HT-29 (cell line): ENCODE results near the gene EFS. TPM values are rescaled to one million over a fixed set of nuclear protein-coding genes. Genes with fewer than 3 reads are reported as not detected.
"Not testable (repeated sequence)": the region's sequence is repeated elsewhere in the genome, so short reads cannot be mapped to it uniquely, and the experiment has no call there.

ENCODE experiments used
- DNase-seq: peaks from one replicate; pipeline ENCODE4 v3.0.0-alpha.2; 2015; ENCODE audit warnings: low spot score
- total RNA-seq: library from RNA; depleted of rRNA; stranded (reverse); fragments of >200 nt; shearing (Covaris generic); gene quantifications from 2 replicates; pipeline ENCODE4 v1.2.3, GENCODE V29; 2014

Gene EFS
- total RNA-seq, 1 experiment from 2014 or later, result not detected

DNA sequence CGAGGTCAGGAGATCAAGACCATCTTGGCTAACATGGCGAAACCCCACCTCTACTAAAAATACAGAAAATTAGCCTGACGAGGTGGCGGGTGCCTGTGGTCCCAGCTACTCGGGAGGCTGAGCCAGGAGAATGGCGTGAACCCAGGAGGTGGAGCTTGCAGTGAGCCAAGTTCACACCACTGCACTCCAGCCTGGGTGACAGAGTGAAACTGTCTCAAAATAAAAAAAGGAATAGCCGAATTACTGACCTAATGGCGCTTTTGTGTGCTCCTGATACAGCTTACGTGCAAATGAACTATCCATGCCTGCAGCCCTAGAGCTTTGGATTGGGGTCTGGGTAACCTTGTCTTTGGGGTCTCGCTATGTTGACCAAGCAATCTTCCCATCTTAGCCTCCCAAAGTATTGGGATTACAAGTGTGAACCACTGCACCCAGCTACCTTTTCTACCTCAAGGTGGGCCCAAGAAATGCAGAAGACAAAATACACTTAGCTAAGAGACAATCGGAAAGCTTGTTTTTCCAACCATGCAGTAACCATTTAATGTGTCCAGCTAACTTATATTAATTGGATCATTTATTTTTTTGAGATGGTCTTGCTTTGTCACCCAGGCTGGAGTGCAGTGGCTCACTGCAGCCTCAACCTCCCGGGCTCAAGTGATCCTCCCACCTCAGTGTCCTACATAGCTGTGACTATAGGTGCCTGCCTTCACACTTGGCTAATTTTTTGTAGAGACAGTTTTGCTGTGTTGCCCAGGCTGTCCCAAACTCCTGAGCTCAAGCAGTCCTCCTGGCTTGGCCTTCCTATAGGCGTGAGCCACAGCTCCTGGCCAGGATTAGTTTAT is 38.3 kb downstream of the EFS start:
- no peak for DNase-seq

DNA sequence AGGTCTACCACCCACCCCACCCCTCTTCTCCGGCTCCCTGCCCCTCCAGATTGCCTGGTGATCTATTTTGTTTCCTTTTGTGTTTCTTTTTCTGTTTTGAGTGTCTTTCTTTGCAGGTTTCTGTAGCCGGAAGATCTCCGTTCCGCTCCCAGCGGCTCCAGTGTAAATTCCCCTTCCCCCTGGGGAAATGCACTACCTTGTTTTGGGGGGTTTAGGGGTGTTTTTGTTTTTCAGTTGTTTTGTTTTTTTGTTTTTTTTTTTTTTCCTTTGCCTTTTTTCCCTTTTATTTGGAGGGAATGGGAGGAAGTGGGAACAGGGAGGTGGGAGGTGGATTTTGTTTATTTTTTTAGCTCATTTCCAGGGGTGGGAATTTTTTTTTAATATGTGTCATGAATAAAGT is 39.2 kb downstream of the EFS start:
- not testable (repeated sequence) for DNase-seq

- DNase-seq, result no peak
Observed at GRCh38 chr14:23324993-23325392, 40.0 kb downstream of the EFS start.

GRCh38 chr14:23324455-23324846 is 40.5 kb downstream of the EFS start:
- no peak for DNase-seq

DNA sequence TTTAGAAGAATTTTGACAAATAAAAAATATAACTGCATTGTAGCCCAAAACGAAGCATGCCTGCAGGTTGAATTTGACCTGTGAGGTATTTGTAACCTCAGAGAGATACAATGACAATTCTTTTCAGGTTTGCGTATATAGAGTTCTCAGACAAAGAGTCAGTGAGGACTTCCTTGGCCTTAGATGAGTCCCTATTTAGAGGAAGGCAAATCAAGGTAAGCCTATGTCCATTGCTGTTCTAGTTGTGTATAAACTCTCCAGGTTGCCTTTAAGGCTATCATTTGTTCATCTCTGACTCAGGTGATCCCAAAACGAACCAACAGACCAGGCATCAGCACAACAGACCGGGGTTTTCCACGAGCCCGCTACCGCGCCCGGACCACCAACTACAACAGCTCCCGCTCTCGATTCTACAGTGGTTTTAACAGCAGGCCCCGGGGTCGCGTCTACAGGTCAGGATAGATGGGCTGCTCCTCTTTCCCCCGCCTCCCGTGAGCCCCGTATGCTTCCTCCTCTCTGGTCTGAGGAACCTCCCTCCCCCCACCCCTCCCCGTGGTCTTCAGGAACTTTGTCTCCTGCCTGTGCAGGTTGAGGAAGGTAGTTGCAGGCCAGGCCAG is 41.0 kb downstream of the EFS start:
- no peak for DNase-seq

GRCh38 chr14:23322568-23323517 is 42.1 kb downstream of the EFS start:
- DNase-seq, result no peak

DNA sequence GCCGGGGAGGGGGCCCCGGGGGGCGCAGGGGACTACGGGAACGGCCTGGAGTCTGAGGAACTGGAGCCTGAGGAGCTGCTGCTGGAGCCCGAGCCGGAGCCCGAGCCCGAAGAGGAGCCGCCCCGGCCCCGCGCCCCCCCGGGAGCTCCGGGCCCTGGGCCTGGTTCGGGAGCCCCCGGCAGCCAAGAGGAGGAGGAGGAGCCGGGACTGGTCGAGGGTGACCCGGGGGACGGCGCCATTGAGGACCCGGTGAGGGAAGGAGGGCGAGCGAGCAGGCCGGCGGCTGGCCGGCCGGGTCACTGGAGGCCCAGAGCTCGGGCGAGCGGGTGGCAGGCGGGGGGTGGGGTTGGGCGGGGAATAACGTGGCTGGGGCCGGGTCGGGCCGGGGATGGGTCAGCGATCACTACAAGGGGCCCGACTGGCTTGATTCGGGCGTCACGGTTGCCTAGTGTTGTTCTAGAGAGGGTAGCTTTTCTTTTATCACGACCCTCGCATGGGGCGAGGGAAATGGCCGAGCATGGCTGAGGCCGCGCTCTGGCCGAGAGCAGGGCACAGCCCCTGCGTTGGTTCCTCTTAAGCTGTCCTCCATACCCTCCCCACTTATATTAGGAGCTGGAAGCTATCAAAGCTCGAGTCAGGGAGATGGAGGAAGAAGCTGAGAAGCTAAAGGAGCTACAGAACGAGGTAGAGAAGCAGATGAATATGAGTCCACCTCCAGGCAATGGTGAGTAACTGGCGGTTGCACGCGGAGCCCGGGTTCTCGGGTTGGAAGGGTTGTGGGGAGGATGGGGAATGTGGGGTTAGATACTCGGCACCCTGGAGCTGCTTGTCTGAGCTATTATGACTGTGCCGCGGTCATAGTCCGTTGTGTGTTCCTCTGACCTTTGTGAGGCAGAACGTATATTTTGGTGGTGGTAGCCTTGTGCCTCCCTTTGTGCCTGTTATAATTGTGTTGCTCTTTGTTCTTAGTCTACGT is 43.1 kb downstream of the EFS start:
- DNase-seq, result peak; percentile 40

DNA sequence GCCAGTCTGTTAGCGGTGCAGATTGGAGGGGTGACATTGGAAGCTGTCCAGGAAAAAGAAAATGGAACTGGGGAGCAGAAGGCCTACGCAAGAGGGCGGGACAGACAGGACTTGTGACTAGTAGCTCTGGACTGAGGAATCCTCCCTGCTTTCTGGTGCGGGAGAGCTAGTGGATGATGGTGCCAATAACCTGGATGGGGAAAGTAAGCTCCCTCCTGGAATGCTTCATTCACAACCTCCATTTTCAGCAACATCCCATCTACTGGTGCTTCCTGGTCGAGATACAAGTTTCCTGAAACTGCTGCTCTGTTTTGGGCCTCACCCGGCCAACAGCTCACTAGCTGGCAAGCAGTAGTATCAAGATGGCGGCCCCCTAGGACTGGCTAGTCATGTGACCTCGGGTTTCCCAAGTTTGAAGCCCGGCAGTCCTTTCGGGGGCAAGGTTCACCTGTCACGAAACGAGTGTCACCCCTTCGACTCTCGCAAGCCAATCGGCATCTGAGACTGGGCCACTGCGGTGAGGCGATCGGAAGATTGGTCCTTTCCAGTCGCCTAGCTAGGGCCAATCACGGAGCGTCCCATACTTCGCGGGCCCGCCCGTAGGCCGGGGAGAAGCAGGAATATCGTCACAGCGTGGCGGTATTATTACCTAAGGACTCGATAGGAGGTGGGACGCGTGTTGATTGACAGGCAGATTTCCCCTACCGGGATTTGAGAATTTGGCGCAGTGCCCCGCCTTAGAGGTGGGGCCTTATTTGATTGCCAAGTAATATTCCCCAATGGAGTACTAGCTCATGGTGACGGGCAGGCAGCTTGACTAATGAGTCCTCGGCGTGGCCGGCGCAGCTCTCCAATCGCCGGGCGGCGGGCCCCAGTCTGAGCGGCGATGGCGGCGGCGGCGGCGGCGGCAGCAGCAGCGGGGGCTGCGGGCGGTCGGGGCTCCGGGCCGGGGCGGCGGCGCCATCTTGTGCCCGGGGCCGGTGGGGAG is 44.1 kb downstream of the EFS start, which contains the start of gene PABPN1:
Gene PABPN1, plus strand, starts transcription at position 874 of the 988 bp plus-strand sequence. Its CDS starts 13 bp downstream, at position 887.
- peak; percentile 97 for DNase-seq

- DNase-seq, result no peak
Observed at GRCh38 chr14:23319746-23320583, 45.0 kb downstream of the EFS start.

GRCh38 chr14:23316300-23316699 is 48.7 kb downstream of the EFS start:
- DNase-seq, result no peak

GRCh38 chr14:23310546-23310945 is 54.4 kb downstream of the EFS start:
- DNase-seq, result no peak

GRCh38 chr14:23308721-23309445 is 56.1 kb downstream of the EFS start:
- DNase-seq, result no peak

DNA sequence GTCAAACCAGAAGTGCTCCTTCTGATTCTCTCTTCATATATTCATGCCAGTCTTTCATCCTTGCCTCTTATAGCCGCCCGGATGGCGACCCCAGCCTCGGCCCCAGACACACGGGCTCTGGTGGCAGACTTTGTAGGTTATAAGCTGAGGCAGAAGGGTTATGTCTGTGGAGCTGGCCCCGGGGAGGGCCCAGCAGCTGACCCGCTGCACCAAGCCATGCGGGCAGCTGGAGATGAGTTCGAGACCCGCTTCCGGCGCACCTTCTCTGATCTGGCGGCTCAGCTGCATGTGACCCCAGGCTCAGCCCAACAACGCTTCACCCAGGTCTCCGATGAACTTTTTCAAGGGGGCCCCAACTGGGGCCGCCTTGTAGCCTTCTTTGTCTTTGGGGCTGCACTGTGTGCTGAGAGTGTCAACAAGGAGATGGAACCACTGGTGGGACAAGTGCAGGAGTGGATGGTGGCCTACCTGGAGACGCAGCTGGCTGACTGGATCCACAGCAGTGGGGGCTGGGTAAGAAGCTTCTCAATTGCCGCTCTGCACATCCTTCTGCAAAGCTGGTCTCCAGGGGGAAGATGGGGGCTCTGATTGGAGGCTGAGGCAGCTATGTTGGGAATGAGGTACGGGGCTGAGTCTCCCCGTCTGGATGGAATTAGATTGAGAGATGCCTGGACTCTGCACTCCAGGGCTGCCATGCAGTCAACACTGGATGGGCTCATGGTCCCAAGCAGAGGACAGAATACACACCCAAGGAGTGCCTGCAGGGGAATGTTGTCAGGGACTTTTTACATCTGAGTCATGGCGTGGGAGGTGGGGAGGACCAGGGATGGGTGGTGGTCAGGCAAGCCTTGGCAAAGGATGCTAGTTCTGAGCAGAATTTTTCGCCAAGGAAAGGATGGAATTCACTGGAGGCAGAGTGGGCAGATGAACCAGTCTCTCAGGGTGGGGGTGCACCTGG is 57.0 kb downstream of the EFS start:
- no peak for DNase-seq

DNA sequence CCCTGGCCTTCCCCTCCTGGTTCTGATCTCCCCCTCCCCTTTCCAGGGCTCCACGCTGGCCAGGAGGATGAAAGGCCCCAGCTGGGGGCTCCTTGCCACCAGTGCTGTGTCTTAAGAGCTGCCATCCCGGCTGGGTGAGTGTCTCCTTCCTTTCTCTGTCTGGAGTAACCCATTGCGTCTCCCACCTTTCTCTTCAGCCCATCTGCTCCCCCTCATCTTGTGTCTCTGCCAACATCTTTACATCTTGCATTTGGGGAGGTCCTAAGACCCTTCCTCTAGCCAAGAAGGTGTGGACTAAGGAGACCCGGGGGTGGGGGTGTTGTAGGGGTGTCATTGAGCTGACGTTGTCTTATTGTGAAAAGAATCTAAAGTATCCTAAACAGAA is 57.8 kb downstream of the EFS start:
- no peak for DNase-seq

- peak; percentile 86 for DNase-seq
Observed at GRCh38 chr14:23306412-23307145, 58.4 kb downstream of the EFS start, which contains the start of gene BCL2L2. Gene BCL2L2, plus strand, starts transcription at chr14:23306833. Its CDS starts 935 bp downstream, at chr14:23307768.
